ENCODE results near the gene CDK5R1.

The CDK5R1 gene

DNA sequence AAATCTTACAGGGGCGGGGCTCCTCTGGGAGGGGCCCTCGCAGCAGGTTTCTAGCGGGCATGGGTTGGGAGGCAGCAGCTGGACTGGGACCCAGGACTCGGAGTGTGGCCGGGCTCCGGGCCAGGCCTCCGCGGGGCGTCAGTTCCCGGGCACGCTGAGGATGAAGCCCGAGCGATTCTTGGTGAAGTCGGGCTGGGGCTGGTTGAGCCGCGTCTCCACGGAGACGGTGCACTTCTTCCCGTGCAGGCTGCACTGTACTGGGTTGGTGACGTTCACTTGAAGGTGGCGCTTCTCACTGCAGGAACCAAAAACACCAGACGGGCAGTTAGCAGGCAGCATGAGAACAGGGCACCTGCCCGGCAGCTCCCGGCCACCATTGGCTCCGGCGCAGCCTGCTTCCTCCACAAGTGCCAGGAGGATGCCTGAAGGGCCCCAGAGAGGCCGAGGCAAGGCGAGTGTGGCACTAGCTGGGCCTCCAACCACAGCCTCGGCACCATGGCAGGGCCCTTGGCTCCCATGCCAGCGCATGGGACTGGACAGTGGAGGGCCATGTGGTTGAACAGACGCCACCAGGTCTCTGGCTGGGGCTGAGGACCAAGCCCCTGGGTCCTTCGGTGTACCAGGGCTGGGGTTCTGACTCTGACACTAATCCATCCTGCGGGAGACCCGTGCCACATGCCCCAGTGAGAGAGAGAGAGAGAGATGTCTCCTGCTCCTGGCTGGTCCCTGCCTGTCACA is 8.0 kb downstream of the CDK5R1 start:
- ATAC-seq = no peak

- ATAC-seq = no peak
Measured at GRCh38 chr17:32495359-32496231, 8.8 kb downstream of the CDK5R1 start.

- no peak for ATAC-seq
Measured at GRCh38 chr17:32496395-32497073, 9.7 kb downstream of the CDK5R1 start.

DNA sequence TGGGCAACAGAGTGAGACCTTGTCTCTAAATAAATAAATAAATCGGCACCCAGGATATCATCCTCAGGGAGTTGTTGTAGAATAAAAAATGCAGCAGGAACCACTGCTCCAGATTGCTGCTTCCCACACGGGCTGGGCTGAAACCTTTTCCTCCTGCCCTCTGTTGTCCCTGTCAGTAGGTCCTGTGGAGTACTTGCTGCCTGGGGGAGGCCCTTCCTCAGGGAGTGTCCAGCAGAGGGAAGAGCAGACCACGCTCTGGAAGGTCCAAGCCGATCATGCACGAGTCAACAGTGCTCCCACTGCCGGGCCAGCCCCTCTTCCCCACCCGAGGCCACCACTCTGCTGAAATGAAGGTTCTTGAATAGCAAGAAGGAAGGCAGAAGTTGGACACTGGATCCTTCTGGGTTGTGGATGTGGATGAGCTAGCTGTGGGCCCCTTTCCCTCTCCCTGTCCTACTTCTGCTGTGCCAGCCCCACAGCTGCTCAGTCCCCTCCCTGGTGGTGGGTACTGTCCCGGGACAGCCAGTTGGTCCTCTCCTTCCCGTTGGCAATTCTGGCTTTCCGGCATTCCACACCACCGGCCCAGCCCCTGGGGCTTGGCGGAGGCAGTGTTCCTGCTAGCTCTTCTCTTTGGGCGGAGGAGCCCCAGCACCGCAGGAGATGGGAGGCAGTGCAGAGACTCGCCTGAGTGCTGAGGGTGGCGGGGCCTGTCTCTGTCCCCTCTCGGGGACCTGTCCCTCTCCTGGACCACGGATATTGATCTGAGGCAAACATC is 10.8 kb downstream of the CDK5R1 start:
- ATAC-seq = no peak

GRCh38 chr17:32498391-32498790 is 11.6 kb downstream of the CDK5R1 start:
- ATAC-seq = no peak

DNA sequence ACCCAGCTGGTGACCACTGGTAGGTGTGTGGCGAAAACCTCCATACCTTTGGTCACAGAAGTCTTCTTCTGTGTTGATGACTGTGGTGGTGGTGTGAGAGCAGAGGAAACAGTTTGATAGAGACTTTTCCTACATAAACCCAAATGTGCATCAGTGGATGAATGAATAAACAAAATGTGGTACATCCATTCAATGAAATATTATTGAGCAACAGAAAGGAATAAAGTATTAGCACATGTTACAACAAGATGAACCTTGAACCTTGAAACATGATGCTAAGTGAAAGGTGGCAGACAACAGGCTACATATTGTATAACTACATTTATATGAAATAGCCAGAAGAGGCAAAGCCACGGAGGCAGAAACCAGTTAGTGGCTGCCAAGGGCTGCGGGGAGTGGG is 15.2 kb downstream of the CDK5R1 start:
- ATAC-seq = no peak

DNA sequence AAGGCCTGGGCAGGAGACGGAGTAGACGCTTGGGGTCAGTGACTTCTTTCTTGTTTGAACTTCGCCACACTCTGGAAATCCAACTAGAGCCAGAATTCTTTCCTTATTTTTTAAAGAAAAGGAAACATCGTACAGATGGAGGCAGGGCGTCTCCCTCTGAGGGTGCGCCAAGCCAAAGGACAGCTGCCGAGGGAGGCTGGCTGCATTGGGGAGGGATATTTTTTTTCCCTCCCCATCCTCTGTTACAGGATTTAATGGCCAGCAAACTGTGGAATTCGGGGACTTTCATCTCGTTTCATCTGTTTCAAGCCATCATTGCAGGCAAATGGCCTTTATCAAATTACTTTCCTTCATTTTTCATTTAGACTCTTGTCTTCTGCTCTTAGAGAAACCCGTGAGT is 15.9 kb downstream of the CDK5R1 start:
- no peak for ATAC-seq

DNA sequence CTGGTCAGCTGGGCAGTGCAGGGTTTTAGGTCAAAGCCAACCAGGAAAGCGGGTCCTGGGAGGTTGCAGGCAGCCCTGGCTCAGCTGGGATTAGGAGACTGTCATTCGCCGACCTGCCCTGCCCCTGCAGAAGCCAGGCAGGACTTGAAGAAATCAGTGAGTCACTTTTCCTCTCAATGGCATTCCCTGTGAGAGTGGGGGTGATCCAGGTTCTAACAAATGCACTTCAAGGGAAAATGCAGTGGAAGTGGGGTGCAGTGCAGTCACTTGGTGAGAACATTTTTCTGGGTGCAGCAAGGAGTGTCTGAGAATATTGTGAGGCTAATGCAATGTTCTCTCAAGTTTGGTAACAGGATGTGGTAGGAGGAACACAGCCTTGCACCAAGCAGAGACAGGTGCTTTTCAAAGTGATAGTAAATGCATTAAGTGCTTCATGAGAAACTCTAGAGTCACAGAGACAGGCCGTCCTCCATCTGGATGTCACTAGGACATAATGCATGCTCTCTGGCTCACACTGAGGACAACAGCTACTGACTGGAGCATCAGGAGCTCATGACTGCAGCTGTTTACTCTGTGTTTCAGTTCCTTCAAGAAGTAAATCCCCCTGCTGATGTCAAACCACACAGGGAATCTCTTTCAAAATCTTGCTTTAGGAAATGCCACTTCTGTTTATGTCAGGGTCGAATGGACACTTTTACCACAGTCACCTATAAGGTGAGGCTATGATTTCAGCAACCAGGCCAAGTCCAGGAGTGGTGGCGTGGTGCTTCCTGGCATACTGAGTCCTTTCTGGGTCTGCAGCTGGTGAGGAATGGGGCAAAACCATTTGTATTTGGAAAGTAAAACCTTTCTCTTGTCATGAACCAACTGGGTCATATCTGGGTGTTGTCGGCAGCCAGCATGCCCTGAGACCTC is 16.7 kb downstream of the CDK5R1 start:
- peak; percentile 92 to 93 for ATAC-seq

DNA sequence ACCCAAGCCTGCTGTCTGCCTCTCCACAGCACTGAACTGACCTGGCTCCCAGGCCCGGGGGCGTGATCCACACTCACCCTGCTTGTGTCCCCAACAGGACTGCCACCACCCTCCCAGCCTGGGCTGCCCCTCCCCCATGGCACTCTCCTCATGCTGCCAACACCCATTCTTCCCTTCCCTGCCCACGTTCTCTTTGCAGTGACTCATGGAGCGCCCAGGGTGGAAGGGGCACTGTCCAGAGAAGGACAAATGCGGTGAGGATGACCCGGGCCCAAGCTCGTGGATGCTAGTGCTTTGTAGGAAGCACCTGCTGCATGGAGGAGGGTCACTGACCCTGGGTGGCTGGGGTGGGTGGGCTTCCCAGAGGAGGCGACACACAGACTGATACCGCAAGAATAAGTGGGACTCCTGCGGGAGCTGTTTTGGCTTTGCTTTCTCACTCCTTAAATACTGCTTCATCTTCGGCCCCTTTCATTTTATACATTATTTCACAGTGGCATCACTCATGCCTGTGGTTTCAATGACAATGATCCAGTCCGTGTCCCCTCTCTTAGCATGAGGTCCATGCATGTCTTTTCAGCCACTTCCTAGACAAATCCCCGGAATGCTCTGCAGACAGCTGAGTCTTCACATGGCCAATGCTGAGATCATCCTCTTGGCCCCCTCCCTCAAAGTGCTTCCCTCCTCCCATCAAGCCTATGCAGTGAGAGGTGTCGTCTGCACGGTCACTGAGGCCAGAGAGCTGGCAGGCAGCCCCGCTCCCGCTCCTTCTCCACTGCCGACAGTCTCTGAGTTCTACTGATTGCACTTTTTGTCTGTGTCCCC is 17.6 kb downstream of the CDK5R1 start:
- ATAC-seq = no peak

DNA sequence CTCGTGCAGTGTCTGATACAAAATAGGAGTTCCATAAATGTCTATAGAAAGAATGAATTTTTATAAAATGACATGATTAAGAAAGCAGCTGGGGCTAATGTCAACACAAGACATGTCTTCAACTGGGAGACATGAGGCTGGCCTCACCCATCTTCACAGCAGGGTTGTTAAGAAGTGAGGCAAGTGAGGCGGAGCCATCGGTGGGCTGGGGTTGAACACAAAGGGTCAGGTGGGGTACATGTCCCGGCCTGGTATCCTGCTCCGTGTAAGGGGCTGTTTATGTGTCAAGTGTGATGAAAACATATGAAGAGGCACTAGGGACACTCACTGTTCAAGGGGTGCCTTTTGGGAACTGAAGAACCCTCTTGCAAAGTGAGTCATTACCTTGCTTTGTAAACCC is 22.1 kb downstream of the CDK5R1 start:
- ATAC-seq = no peak

DNA sequence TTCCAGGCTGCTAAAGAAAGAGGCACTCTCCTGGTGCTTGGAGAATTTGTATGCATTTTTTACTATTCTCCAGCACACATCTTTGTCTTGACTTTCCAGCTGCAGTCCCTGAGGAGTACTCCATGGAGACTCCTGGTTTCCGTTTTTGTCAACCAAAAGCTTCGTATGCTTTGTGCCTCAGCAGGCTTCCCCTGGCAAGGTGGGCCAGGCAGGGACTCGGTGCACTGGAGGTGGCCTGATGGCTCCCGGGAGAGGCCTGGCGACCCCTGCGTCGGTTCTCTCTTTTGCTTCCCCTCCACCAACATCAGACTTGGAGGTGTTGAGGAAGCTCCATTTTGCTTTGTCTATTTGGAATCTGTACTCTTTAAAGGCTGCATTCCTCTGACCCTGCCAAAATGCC is 23.7 kb downstream of the CDK5R1 start:
- no peak for ATAC-seq

GRCh38 chr17:32512328-32512727 is 25.5 kb downstream of the CDK5R1 start:
- ATAC-seq = no peak

DNA sequence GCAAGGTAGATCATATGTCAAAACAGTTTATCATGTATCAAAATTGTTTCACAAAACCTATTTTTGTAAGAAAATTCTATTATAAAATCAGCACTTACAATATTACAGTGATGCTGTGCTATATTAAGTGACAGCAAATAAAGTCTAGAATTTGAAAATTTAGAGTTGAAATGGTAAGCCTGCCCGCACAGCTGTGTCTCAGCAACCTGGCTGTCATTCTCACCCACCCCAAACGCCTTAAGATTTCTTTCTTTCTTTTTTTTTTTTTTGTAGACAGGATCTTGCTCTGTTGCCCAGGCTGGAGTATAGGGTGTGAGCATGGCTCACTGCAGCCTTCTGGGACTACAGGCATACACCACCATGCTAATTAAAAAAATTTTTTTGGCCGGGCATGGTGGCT is 26.8 kb downstream of the CDK5R1 start:
- no peak for ATAC-seq

- no peak for ATAC-seq
Measured at GRCh38 chr17:32514606-32515005, 27.8 kb downstream of the CDK5R1 start.

- no peak for ATAC-seq
Measured at GRCh38 chr17:32515677-32516383, 29.0 kb downstream of the CDK5R1 start.

DNA sequence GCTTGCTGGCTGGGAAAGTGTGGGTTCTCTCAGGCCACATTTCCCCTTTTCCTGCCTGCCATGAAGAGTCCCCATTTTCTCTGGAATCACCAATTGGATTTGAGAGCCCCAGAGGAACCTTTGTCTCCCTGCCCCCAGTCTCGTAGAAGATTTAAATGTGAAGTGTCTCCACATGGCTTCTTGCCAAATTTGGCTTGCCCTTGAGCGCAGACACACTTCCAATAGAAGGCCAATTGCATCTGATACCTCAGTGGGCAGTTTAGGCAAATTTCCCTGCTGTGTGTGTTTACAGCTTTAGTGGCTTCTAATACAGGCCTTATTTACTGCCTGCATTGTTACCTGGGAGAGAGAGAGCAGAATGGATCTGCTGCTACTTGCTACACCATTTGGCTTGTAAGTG is 29.7 kb downstream of the CDK5R1 start:
- no peak for ATAC-seq

DNA sequence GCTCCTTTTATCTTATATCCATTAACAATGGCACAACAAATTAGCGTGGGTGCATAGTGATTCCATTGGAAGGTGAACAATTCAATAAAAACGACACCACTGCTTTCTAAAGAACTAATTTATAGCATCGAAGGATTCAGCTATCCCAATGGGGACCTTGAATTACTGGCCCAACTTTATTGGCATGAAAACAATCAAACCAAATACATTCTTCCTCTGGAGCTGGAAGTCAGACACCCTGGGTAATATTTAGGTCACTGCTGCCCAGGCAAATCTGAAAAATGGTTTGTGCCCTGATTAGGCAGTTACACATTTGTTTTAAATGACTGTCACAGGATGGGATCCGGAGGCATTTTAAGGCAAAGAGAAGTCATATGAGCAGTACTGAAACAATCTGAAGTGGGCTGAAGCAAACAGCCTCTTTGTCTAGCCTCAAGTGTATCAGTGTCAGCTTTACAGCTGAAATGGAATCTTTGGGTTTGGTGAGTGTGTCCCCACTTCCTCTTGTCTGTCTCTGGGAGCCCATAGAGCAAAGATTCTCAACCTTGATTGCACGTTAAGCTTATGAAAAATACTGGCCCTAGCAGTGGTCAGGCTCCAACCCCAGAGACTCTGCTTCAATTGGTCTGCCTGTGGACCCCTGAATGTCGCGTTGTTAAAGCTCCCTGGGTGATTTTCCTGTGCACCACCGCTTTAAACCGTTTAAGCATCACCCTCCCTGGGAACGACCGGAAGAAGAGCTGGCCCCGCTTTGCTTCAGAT is 30.3 kb downstream of the CDK5R1 start:
- peak; percentile 10 to 19 for ATAC-seq

- no peak for ATAC-seq
Measured at GRCh38 chr17:32517982-32518381, 31.2 kb downstream of the CDK5R1 start.

DNA sequence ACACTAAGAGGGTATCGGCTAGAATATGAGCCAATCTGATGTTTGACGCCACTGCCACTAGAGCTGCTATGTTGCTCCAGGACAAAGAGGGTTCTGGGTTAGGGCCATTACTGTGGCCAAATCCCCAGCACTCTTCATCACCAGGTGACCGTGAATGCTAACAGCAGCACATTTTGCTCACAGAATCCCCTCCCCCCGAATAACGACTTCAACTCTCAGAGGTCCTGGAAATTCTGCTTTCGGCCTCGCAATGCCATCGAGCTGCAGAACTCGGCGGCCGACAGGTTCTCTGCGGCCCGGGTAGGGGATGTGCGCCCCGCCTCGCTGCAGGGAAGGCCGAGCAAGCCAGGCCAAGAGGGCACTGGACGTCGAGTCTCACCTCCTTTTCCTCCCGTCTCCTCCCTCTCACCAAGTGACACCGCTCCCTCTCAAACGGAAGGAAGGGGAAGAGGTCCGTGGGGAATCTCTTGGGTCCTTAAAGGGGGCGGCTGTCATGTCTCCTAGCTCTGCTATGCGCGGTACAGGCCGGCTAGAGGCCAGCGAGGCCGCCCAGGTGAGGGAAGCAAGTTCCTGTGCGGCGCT is 31.9 kb downstream of the CDK5R1 start:
- no peak for ATAC-seq

All from activated CD4-positive, CD25-positive, alpha-beta regulatory T cell treated with anti-CD3 and anti-CD28 coated beads, Interleukin-2, amount 50 U/mL, for 24 hours (primary cell).